Sciatic nerve (tissue), 2 donors: ENCODE results near the gene ZKSCAN1. TPM values are rescaled to one million over a fixed set of nuclear protein-coding genes. Genes with fewer than 3 reads are reported as not detected.
"Not testable (repeated sequence)": the region's sequence is repeated elsewhere in the genome, so short reads cannot be mapped to it uniquely, and the experiment has no call there.

Experiments
- ATAC-seq: fragments of 200-7000 bp; cut with Tn5 transposase; one replicate; pipeline ENCODE4 v1.9.1; 2020; ENCODE audit warnings: mild to moderate bottlenecking, moderate library complexity
- DNase-seq: peaks from one replicate; pipeline ENCODE4 v3.0.0-alpha.2; 2020; ENCODE audit warnings: low spot score
- intact Hi-C: fragments of 100-400 bp; cut with DNase I; formaldehyde crosslinking; loops from one replicate; pipeline ENCODE4 v1.14.2; 2022
- total RNA-seq: library from RNA; stranded (reverse); fragmentation: NEBNext Ultra II Directional; extraction: Animal tissue kit (Norgen Biotek cat#: 25700); gene quantifications from one replicate; pipeline ENCODE4 v1.2.1, GENCODE V29; 2021
- donor health status: DM: no; HTN: no; CAD: no.
- donor health status: DM: no; HTN: no; CAD: no.

Gene ZKSCAN1
- total RNA-seq, 1 donor from 2014 or later = 96.9 TPM

GRCh38 chr7:99996755-99997544 lies 18.4 kb upstream of the ZKSCAN1 start:
- intact Hi-C loops = loop anchor here (10.0 kb wide), 1 partner anchor 78 kb away; no protein-coding TSS in a partner anchor

DNA sequence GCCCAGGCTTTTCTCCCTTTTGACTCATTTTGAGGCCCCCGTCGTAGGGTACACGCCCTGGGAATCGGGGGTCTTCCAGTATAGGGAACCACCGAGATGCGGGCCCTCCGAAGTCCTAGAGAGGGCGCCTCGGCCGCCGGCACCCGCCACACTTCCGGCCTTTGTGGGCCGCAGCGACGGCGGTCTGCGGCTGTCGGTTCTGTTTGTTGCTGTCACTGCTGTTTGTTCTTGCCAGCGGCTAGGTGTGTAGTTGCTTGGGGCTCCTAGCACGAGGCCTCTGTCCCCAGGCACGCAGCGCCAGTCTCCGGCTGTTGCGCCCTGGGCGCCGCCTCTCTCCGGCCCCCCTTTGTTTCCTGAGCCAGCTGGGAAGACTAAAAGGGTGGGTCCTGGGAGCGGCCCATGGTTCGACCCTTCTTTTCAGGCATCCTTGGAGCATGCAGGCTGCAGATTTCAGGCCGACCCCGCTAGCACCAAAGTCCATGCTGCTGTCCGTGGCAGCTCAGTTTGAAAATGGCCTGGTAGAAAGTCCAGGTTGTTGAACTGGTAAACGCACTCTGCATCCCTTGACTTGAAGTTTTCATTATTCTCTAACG lies 17.8 kb upstream of the ZKSCAN1 start:
- DNase-seq = peak; percentile 69
- intact Hi-C loops = loop anchor here (10.0 kb wide), 1 partner anchor 77 kb away; no protein-coding TSS in a partner anchor
- ATAC-seq = peak; percentile 76

More at GRCh38 chr7:99996755-99997544, 18.4 kb upstream of the ZKSCAN1 start:
- DNase-seq = peak; percentile 28
- no peak for ATAC-seq

DNA sequence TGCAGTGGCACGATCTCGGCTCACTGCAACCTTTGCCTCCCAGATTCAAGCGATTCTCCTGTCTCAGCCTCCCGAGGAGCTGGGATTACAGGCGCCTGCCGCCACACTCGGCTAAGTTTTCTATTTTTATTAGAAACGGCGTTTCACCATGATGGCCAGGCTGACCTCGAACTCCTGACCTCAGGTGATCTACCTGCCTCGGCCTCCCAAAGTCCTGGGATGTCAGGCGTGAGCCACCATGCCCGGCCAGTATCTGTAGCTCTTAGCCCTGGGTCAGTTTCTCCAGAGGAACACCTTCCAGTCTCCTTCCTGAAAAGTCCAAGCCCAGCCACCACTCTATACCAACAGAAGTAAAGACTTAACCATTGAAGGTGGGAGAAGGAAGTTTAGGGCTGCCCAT lies 15.2 kb upstream of the ZKSCAN1 start:
- ATAC-seq (no peak), DNase-seq (peak; percentile 32)
- intact Hi-C loops = no loop called here

DNA sequence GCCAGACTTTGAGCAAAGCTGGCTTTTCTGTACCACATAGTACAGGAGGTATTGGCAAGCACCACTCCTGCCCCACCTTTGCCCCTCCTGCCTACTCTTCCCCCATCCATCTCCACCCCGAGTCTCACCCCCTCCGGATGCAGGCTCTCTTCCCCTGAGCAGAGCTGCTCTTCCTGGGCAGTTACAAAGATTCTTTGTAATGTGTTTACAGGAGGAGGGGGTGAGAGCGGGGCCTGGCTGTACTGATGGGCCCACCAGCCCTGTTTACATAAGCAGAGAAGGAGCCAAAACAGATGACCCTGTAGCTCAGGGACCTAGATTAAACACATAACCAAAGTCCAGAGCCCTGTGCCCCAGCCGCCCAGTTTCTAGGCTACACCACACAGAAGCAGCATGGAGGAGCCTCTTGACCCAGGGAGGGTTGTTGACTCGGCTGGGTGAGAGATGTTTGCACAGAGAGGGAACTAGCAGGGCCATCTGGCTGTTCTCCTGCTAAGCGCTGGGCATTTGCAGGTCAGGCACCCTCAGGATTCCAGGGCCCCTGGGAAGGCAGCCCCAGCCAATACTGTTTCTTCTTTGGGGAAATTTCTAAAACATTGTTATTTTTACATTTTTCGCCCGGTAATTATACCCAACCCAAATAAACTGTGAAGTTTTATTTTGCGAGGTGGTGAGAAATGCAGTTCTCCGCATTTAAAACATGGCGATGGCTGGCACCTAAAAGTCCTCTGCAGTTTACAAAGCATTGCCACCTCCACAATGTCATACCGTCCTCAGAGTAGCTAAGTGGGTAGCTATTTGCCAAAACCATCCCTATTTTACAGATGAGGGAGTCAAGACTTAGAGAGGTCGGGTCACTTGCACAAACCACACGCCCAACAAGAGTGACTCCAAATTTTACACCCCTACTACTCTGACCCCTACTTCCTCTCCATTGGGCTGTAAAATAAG lies 11.4 kb upstream of the ZKSCAN1 start:
- intact Hi-C loops = no loop called here
- ATAC-seq (peak; percentile 94), DNase-seq (no peak)

DNA sequence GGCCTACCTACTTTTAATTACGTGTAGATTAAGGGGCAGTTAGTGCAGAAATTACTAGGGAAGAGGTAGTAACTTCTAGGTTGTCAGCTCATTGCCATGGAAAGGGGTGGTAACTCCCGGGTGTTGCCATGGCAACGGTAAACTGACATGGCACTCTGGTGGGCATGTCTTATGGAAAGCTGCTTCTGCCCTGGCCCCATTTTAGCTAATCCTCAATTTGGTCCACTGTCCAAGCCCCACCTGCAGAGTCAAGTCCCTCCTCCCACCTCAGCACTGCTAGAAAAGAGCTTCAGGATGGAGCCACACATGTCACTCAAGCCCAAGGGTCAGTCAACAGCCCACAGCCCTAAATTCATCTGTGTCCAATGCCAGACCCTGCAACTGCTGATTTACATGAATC lies 7.5 kb upstream of the ZKSCAN1 start:
- intact Hi-C loops = no loop called here
- DNase-seq (no peak), ATAC-seq (no peak)

DNA sequence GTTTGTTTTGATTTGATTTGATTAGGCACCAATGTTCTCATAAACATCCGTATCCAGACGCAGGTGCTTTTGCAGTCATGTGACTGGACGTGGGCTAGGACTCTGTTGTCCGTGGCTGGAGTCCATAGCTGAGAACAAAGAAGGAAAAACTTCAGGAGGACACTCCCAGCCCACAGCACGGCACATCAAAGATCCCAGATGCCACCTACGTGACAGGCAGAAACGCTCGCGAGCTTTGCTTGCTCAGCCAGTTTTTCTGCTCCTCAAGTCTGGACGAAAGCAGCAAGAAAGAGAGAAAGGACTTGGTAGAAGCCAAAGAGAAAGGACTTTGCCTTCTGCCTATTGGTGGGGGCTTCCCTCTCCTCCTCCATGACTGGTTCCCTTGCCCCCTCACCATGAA lies 6.9 kb upstream of the ZKSCAN1 start:
- ATAC-seq (no peak), DNase-seq (no peak)
- intact Hi-C loops = no loop called here

- intact Hi-C loops, ATAC-seq, DNase-seq: not testable (repeated sequence)
Measured at GRCh38 chr7:100009952-100010351, 5.4 kb upstream of the ZKSCAN1 start.

DNA sequence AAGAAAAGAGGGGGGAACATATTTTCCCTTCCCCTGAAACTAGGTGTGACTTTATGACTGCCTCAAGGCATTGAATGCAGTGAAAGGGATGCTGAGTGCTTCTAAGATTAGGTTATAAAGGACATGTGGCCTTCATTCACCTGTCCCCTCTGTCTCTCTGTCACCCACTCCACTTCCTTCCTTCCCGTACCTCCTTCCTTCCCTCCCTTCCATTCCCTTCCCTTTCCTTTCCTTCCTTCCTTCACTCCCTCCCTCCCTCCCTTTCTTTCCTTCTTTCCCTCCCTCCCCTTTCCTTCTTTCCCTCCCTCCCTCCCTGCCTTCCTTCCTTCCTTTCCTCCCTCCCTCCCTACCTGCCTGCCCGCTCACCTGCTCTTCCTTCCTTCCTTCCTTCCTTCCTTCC lies 4.5 kb upstream of the ZKSCAN1 start:
- intact Hi-C loops = no loop called here
- no peak for DNase-seq

GRCh38 chr7:100011516-100011915 lies 3.9 kb upstream of the ZKSCAN1 start:
- DNase-seq = no peak
- intact Hi-C loops = no loop called here
- no peak for ATAC-seq

More for the DNA sequence above, 4.5 kb upstream of the ZKSCAN1 start:
- no peak for ATAC-seq

DNA sequence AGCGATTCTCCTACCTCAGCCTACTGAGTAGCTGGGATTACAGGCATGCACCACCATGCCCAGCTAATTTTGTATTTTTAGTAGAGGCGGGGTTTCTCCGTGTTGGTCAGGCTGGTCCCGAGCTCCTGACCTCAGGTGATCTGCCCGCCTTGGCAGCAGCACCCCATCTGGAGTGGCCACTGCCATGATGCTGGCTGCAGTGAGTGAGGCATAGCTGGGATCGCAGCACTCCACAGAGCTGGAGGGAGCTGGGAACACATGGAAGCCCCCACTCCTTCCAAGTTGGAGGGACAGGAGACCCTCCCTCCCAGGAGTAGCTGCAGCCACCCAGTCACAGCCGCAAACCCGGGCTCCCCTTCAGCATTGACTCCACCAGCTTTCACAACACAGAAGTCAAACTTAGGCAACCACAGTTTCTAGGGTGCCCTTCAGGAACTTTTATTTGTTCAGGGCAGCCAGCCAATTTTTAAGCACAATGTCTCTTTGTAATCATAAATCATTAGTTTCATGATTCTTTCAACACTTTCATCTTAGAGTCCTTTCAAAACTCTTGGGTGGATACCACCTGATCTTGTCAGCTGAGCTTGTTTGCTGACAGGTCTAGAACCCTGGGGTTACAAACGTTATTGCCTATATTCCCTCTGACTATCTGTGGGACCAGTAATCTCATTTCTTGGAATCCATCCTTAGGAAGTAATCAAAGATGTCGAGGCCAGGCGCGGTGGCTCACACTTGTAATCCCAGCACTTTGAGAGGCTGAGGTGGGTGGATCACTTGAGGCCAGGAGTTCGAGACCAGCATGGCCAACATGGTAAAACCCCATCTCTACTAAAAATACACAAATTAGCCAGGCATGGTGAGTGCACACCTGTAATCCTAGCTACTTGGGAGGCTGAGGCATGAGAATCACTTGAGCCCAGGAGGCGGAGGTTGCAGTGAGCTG lies 2.7 kb upstream of the ZKSCAN1 start:
- intact Hi-C loops, ATAC-seq, DNase-seq: not testable (repeated sequence)

GRCh38 chr7:100013328-100013676 lies 2.1 kb upstream of the ZKSCAN1 start:
- ATAC-seq (no peak), DNase-seq (no peak)
- intact Hi-C loops = no loop called here

GRCh38 chr7:100016215-100016901 lies 962 bp downstream of the ZKSCAN1 start:
- intact Hi-C loops = no loop called here
- no peak for DNase-seq
- ATAC-seq = peak; percentile 61

DNA sequence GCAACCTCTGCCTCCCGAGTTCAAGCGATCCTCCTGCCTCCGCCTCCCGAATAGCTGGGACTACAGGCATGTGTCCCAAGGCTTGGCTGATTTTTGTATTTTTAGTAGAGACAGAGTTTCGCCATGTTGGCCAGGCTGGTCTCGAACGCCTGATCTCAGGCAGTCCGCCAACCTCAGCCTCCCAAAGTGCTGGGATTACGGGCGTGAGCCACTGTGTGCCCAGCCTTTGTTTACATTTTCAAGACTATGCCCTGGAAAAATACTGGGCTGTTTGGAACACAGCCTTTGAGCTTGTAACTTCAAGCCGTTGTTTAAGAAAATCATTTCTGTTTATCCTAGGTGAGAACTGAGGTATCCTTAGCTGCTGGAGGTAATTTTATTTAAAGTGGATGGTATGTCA lies 1.9 kb downstream of the ZKSCAN1 start:
- ATAC-seq (no peak), DNase-seq (no peak)
- intact Hi-C loops = no loop called here

GRCh38 chr7:100017875-100018274 lies 2.5 kb downstream of the ZKSCAN1 start:
- DNase-seq (no peak), ATAC-seq (no peak)
- intact Hi-C loops = no loop called here

DNA sequence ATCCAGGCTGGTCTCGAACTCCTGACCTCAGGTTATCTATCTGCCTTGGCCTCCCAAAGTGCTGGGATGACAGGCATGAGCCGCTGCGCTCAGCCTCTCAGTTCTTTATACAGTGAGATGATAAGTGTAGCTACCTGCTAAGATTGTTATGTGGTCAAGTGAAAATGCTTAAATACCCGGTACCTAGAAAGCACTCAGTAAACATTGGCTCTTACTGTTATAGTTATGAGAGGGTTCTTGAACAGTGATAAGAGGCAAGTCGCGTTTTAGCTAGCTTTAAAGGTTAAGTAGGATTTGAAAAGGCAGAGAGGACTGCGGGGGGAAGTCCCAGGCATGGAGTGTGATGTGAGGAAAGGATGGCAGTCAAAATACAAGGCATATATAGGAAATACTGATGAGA lies 4.5 kb downstream of the ZKSCAN1 start:
- DNase-seq (no peak), ATAC-seq (no peak)
- intact Hi-C loops = no loop called here

DNA sequence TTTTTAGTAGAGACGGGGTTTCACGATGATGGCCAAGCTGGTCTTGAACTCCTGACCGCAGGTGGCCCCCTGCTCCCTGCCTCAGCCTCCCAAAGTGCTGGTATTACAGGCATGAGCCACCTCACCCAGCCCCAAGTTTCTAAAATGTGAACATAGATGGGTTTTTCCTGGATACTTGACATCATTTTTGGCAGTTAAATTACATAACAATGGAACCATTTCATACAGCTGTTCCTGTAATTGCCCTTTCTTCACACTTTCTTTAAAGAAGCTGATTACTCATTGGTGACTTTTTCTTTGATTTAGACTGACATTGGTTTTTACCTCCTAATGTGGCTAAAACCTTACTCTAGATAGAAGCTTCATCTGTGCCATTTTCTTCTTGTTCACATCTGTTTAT lies 5.9 kb downstream of the ZKSCAN1 start:
- no peak for ATAC-seq
- intact Hi-C loops = no loop called here
- DNase-seq = no peak

- ATAC-seq (no peak), DNase-seq (no peak)
- intact Hi-C loops = no loop called here
Measured at GRCh38 chr7:100022621-100023020, 7.2 kb downstream of the ZKSCAN1 start.

DNA sequence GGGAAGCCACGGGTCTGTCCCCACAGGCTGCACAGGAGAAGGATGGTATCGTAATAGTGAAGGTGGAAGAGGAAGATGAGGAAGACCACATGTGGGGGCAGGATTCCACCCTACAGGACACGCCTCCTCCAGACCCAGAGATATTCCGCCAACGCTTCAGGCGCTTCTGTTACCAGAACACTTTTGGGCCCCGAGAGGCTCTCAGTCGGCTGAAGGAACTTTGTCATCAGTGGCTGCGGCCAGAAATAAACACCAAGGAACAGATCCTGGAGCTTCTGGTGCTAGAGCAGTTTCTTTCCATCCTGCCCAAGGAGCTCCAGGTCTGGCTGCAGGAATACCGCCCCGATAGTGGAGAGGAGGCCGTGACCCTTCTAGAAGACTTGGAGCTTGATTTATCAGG lies 8.1 kb downstream of the ZKSCAN1 start:
- intact Hi-C loops = no loop called here
- DNase-seq (no peak), ATAC-seq (no peak)
